Measurements from ENCODE around the gene ATRNL1.

DNA sequence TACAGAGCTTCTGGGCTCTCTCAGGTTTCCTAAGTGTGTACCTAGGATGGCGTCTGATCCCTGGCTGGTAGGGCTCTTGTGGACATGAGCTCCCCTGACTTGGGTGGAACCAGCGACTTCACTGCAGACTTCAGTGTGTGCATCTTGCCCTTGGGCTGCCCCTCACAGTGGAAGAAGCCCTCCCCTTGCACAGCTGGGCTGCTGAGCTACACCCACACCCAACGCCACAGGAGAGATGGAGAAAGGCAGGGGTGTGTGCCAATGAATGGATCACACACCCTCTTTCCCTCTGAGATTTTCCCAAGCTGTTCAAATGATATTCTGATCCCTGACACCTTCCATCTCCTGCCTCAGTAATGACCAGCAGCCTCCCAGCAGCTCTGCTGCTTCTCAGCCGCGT lies 883.2 kb downstream of the ATRNL1 start:
- TF ChIP-seq, protein P1, sequence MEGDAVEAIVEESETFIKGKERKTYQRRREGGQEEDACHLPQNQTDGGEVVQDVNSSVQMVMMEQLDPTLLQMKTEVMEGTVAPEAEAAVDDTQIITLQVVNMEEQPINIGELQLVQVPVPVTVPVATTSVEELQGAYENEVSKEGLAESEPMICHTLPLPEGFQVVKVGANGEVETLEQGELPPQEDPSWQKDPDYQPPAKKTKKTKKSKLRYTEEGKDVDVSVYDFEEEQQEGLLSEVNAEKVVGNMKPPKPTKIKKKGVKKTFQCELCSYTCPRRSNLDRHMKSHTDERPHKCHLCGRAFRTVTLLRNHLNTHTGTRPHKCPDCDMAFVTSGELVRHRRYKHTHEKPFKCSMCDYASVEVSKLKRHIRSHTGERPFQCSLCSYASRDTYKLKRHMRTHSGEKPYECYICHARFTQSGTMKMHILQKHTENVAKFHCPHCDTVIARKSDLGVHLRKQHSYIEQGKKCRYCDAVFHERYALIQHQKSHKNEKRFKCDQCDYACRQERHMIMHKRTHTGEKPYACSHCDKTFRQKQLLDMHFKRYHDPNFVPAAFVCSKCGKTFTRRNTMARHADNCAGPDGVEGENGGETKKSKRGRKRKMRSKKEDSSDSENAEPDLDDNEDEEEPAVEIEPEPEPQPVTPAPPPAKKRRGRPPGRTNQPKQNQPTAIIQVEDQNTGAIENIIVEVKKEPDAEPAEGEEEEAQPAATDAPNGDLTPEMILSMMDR (conservative IDR thresholded peaks at IDR 0.05; ENCODE audit: low read depth, low read length), result no peak
- TF ChIP-seq EZH2 (IDR thresholded peaks at IDR 0.05; ENCODE audit: low read length, unreplicated experiment) (no peak), EZH2phosphoT487 (IDR thresholded peaks at IDR 0.05; ENCODE audit: borderline replicate concordance, low read length) (no peak)
